GM23338 (cell line): ENCODE measurements around the gene FOXO3.

Experiments used
- CREB1 ChIP-seq: fragments of 250-450 bp; sonication (Bioruptor Pico); IDR thresholded peaks from 2 replicates; pipeline ENCODE4 v1.5.0; 2020; ENCODE audit warnings: low read depth, mild to moderate bottlenecking, moderate library complexity
- CTCF ChIP-seq, 2 experiments: fragments of 200-600 bp in 1 of 2; sonication (generic) in 1 of 2; conservative IDR thresholded peaks; 2 replicates each; pipeline versions ENCODE4 v1.5.1 to v1.6.1; 2016 to 2017; ENCODE audit warnings: antibody characterized with exemption in 2 of 2, low read depth in 2 of 2, mild to moderate bottlenecking in 2 of 2, moderate library complexity in 1 of 2
- EZH2 ChIP-seq: fragments of 200-600 bp; sonication (generic); IDR thresholded peaks from one replicate; pipeline ENCODE4 v1.8.0; 2017; ENCODE audit warnings: antibody characterized with exemption, mild to moderate bottlenecking, low read depth; ENCODE audit not compliant: unreplicated experiment
- EZH2phosphoT487 ChIP-seq: fragments of 200-600 bp; sonication (generic); IDR thresholded peaks from one replicate; pipeline ENCODE4 v1.8.1; 2018; ENCODE audit warnings: antibody characterized with exemption; ENCODE audit not compliant: unreplicated experiment
- POLR2AphosphoS5 ChIP-seq: IDR thresholded peaks from 2 replicates; pipeline ENCODE4 v1.6.1; 2016; ENCODE audit warnings: antibody characterized with exemption, low read depth
- REST ChIP-seq: IDR thresholded peaks from one replicate; pipeline ENCODE4 v1.6.1; 2018; ENCODE audit warnings: antibody characterized with exemption; ENCODE audit not compliant: unreplicated experiment
- ZNF331 ChIP-seq: fragments of 250-450 bp; sonication (Bioruptor Pico); IDR thresholded peaks from 2 replicates; pipeline ENCODE4 v1.5.0; 2020; ENCODE audit warnings: low read depth, mild to moderate bottlenecking, moderate library complexity
- TF ChIP-seq, protein P1 (sequence below): fragments of 250-450 bp; sonication (Bioruptor Pico); IDR thresholded peaks from 2 replicates; pipeline ENCODE4 v1.5.0; 2020; ENCODE audit warnings: mild to moderate bottlenecking, moderate library complexity

GRCh38 chr6:108581237-108581931 lies 20.7 kb downstream of the FOXO3 start:
- TF ChIP-seq CTCF (conservative IDR thresholded peaks at IDR 0.05; ENCODE audit: low read depth in 2 of 2) (no peak), EZH2 (no peak), EZH2phosphoT487 (no peak), POLR2AphosphoS5 (no peak), REST (no peak), CREB1 (CRISPR knock-in tag) (no peak), ZNF331 (no peak)
- TF ChIP-seq, protein P1, sequence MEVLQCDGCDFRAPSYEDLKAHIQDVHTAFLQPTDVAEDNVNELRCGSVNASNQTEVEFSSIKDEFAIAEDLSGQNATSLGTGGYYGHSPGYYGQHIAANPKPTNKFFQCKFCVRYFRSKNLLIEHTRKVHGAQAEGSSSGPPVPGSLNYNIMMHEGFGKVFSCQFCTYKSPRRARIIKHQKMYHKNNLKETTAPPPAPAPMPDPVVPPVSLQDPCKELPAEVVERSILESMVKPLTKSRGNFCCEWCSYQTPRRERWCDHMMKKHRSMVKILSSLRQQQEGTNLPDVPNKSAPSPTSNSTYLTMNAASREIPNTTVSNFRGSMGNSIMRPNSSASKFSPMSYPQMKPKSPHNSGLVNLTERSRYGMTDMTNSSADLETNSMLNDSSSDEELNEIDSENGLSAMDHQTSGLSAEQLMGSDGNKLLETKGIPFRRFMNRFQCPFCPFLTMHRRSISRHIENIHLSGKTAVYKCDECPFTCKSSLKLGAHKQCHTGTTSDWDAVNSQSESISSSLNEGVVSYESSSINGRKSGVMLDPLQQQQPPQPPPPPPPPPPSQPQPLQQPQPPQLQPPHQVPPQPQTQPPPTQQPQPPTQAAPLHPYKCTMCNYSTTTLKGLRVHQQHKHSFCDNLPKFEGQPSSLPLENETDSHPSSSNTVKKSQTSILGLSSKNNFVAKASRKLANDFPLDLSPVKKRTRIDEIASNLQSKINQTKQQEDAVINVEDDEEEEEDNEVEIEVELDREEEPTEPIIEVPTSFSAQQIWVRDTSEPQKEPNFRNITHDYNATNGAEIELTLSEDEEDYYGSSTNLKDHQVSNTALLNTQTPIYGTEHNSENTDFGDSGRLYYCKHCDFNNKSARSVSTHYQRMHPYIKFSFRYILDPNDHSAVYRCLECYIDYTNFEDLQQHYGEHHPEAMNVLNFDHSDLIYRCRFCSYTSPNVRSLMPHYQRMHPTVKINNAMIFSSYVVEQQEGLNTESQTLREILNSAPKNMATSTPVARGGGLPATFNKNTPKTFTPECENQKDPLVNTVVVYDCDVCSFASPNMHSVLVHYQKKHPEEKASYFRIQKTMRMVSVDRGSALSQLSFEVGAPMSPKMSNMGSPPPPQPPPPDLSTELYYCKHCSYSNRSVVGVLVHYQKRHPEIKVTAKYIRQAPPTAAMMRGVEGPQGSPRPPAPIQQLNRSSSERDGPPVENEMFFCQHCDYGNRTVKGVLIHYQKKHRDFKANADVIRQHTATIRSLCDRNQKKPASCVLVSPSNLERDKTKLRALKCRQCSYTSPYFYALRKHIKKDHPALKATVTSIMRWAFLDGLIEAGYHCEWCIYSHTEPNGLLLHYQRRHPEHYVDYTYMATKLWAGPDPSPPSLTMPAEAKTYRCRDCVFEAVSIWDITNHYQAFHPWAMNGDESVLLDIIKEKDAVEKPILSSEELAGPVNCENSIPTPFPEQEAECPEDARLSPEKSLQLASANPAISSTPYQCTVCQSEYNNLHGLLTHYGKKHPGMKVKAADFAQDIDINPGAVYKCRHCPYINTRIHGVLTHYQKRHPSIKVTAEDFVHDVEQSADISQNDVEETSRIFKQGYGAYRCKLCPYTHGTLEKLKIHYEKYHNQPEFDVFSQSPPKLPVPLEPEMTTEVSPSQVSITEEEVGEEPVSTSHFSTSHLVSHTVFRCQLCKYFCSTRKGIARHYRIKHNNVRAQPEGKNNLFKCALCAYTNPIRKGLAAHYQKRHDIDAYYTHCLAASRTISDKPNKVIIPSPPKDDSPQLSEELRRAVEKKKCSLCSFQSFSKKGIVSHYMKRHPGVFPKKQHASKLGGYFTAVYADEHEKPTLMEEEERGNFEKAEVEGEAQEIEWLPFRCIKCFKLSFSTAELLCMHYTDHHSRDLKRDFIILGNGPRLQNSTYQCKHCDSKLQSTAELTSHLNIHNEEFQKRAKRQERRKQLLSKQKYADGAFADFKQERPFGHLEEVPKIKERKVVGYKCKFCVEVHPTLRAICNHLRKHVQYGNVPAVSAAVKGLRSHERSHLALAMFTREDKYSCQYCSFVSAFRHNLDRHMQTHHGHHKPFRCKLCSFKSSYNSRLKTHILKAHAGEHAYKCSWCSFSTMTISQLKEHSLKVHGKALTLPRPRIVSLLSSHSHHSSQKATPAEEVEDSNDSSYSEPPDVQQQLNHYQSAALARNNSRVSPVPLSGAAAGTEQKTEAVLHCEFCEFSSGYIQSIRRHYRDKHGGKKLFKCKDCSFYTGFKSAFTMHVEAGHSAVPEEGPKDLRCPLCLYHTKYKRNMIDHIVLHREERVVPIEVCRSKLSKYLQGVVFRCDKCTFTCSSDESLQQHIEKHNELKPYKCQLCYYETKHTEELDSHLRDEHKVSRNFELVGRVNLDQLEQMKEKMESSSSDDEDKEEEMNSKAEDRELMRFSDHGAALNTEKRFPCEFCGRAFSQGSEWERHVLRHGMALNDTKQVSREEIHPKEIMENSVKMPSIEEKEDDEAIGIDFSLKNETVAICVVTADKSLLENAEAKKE, result no peak
